ENCODE results near the gene OSTN.
"Not testable (repeated sequence)": the region's sequence is repeated elsewhere in the genome, so short reads cannot be mapped to it uniquely, and the experiment has no call there.

Gene OSTN

DNA sequence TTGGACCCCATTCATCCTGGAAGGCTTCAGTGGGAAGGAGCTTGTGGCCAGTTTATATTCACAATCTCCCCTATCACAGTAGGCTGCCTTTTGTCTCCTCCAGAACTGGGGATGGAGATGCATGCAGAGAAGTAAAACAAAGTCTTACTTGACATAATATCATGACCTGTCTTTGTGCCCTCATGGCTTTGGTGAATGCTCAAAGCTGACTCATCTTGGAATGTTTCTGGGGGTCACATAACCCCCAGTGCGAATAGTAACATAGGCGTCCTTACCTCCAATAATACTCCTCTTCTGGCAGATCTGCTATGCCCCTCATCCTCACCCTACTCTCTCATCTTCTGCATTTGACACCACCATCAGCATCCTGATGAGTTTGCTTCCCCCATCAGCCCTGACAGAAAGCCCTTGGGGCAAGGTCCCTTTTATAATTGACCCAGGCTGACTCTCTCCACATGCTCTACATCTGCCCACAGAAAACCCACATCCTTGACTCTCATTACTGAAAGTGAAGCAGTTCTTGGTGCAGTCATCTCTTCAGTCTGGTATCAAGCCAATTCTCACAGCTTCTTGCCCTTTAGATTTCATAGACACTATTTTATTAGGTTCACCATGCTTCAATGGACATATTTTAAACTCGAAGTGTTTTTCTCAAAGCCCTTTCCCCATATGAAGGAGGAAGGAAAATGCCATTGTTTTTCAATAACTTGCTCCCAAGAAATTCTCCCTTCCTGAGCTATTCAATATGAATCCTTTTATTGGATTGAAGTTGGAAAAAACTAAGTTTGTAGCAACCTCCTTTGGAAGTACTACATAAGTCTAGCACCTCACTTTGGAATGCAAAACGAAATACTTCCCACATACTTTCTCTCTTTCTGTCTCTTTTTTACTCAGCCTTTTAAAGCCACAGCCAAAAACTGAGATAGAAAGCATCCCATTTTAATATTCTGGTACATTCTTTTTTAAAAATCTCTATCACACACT lies 36.6 kb downstream of the OSTN start:
- DNase-seq = no peak

DNA sequence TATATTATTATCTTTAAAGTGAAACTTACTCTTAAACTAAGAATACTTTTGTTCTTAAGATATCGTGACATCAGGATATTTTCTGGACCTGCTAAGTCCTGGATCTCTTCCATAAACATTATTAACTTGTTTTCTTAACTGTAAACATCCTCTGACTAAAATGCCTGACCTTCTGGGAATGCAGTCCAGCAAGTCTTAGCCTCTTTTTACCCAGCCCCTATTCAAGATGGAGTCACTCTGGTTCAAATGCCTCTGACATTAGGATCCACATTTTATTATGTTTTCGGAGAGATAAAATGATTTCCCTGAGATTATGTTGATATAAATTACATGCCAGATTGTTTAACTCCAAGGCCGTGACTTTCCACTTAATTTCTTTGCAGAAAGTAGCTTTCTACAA lies 37.6 kb downstream of the OSTN start:
- DNase-seq = no peak

DNA sequence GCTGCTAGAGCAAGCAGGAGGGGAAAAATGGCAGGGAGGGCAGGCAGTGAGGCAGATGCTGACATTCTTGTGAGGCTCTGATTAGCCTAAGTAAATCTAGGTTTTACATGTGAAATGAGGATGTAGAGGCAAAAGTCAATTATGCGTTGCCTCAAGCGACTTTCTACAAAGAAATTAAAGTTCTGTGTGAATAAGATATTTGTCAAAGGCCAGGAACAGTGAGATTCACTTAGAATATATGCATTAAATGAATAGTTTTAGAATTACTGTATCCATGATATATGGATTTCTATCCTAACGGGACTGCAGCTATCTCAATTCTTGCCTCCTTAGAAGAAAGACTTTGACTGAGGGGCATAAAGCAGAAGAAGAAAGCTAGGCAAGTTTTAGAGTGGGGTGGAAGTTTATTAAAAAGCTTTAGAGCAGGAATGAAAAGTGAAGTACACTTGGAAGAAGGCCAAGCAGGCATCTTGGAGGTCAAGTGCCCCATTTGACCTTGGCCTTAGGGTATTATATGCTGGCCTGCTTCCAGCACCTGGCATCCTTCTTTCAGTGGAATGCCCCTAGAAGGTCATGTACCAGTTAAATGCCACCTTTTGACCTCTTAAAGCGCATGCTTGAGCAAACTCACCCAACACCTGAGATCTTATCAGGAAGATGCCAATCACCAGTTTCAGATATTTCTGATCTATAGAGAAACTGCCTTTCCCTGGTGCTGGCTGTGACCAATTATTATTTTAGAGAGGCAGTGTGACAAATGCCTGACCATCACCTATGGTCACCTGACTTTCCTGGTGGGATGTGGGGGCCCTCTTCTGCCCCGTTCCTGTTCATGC lies 38.2 kb downstream of the OSTN start:
- no peak for DNase-seq

DNA sequence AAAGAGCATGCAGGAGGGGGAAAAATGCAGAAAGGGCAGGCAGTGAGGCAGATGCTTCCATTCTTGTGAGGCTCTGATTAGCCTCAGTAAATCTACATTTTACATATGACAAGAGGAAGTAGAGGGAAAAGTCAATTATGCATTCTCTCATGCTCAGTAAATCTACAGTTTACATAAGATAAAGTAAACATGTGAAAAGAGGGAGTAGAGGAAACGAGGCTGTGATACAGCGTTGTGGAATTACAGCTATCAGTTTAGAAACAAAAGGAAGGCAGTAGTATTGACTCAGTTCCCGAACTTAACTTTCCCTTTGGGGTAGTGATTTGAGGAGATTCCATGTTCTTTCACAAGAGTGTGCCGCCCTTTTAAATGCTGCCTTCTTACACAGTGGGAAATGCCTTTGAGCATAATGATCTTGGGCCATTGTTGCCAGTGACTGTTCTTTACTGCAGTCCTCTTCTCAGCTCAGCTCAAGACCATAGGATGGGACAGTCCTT lies 39.3 kb downstream of the OSTN start:
- peak; percentile 2 for DNase-seq

DNA sequence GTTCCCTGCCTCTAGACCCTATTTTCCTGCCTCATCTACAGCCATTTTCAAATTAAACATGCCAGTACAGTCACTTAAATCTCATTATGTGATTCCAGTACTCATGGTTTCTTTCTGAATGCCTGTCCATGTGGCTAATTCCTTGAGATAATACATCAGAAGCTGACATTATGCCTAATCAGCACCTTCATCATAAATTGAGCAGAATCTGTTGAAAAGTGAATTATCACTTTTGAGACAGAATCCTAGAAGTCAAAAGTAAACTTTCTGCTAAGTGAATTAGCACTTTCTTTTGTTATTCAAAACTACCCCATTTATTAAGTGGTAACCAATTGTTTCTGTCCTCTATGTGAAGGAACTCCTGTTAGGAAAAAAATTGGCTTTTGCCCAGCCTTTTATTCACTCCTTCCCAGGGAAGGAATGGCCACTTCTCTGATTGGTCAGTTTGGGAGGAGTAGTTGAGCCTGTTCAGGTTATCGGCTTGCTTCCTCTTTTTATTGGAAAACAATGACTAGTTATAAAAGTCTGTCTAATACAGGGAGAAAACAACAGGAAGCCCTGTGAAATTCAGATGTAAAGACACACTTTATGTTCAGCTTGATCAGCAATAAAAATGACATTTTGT lies 40.5 kb downstream of the OSTN start:
- DNase-seq = peak; percentile 50

DNA sequence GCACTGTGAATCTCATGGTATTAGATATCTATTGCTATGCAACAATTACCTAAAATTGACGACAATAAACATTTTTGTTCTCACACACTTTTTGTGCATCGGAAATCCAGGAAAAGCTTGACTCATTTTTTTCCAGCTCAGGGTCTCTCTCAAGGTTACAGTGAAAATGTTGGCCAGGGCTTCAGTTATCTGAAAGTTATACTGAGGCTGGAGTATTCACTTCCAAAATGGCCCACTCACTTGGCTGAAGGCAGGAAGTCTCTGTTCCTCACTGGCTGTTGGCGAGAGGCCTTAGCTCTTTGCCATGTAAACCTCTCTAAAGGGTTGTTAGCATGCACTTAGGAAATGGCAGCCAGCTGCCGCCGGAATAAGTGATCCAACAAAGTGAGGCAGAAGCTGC lies 41.4 kb downstream of the OSTN start:
- DNase-seq = no peak

DNA sequence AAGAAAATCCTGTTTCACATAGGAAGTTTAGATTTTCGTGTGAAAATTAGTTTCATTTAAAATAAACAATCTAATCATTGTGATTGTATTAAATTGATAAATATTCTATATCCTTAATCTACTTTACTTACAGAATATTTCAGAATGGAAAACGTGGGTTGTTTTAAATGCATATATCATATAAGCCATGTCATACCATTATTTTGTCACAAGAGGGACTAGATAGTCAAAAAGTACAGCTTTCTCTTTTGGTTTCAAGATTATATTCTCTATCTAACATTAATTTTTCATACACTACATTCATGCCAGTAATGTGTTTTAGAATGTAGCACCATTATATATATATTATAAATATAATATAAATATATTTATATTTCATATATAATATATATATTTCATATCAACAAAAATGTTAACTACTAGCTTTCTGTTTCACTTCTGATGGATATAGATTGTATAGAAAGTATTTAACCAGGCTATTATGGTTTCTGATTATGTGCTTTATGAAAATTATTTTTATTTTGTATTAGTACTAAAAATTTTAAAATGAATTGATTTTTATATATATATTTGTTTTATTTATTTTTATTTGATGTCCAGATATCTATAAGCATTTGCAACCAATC lies 45.3 kb downstream of the OSTN start:
- peak; percentile 55 for DNase-seq

DNA sequence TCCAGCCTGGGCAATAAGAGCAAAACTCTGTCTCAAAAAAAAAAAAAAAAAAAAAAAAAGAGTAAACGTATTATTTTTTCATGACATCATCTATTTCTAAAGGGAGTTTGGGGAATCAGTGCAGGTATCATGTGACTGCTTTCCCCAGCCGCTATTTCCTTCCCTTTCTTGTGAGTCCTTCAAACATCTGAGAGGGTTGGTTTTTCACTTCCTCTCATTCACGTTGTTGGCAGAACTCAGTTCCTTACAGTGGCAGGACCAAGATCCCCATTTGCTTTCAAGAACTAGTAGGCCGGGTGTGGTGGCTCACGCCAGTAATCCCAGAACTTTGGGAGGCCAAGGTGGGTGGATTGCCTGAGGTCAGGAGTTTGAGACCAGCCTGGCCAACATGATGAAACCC lies 47.0 kb downstream of the OSTN start:
- DNase-seq = not testable (repeated sequence)

DNA sequence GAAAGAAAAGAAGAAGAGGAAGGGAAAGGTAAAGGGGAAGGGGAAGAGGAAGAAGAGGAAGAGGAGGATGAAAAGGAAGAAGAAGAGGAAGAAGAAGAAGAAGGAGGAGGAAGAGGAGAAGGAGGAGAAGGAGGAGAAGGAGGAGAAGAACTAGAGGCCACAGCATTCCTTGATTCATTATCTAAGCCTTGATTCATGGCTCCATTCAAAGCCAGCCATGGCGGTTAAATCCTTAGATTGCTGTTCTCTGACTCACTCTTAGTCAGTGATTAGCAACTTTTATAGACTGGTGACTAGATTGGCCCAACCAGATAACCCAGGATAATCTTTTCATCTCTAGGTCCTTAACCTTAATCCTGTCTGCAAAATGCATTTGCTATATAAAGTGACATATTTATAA lies 47.6 kb downstream of the OSTN start:
- no peak for DNase-seq

DNA sequence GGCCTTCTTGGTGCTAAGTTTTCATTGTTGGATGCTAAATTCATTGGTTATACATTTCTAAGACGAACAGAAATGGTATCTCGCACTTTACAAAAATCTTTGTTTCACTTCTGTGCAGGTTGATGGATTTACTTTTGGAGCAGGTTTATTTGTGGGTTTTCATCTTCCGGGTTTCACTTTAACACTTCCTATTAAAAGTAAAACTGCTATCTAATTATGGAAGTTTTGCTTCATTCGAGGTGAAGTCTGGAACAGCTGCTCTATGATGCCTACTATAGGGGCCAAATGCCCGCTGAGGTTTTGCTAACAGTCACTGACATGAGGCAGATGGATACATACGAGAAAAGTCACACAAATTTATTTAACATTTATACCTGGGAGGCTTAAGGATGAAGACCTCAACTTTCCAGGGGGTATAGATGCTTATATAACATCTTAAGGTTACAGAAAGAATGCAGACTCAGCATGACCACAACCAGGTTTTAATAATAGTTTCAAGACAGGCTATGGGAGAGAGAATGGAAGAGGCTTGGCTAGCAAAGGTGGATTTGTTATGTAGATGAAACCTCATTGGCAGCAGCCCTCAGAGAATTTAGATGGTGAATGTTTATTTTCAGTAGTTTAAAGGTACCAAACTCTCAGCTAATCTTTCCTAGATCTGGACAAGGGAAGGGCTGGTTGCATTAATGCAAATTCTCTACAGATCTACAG lies 54.2 kb downstream of the OSTN start:
- DNase-seq = no peak

DNA sequence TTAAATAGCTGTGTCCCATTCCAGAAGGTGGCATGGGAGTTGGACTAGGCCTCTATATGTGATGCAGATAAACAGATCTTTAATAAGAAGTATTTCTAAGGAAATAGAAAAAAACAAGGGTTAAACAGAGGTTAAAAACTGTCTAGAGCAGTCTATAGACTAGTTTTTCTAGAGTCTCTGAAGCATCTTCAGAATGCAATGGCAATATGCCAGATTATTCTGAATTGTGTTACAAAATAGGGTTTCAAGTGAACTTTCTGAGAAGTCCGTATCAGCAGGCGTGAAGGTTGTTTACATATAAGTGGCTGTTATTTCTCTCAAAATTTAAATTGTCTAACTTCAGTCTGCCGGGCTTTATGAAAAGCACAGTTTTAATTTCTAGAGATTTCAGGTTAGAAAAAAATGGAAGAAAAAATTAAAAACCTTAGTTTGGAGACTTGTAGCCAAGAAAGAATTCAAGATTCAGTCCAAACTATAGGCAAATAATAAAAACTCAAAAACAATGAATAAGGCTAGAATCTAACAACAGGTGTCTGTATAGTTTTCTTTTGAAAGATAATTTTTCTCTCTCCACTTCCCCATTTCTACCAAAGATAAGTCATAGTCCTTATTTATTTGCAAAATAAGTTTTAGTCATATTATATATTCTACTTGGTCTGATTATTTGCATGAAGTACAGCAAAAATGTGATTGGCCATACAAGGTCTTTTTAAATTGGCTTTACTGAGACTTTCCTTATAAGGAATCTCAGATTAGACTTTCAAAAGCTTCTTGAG lies 55.2 kb downstream of the OSTN start:
- no peak for DNase-seq

DNA sequence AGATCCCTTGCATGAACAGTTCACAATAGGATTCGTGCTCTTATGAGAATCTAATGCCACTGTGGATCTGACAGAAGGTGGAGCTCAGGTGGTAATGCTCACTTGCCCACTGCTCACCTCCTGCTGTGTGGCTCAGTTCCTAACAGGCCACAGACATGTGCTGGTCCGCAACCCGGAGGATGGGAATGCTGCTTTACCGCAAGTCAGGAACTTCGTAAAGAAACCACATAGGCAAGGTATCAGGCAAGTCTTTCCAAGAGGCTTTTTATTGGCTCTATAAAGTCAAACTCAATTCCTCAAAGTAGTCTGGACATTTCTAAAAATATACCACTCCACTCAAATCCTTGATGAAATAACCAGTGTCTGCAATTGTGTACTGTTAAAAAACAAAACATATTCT lies 56.1 kb downstream of the OSTN start:
- DNase-seq = no peak

DNA sequence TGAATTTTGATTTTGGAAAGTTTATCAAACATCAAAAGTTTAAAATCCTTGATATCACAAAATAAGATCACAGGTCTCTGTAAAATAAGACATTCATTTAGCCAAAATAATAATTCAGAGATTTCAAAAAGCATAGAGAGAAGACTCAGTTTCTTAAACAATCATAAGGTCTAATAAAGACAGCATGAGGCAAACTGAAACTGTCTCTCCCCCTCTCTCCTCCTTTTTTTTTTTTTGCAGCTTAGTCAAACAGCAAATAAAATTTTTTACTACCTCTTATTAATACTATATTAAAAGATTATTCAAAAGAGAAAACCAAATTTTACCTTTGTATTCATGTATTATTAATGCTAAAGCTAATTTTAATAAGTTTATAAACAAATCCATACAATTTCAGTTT lies 57.4 kb downstream of the OSTN start:
- no peak for DNase-seq

DNA sequence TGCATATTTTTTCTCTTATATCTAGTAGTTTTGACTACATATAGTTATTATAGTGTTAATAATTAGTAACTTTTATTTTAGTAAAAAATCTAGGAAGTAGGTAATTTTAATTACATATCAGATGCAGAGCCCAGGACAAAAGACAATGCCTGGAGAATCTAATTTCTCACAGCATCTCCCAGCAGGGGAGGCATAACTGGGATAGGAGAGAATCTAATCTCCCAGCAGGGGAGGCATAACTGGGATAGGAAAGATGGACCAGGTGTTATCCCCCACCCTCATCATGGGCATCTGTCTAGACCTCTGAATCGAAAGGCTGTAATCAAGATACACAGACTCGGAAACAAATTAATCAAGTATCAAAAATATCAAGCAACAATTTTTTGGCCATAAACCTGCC lies 58.2 kb downstream of the OSTN start:
- DNase-seq = no peak

DNA sequence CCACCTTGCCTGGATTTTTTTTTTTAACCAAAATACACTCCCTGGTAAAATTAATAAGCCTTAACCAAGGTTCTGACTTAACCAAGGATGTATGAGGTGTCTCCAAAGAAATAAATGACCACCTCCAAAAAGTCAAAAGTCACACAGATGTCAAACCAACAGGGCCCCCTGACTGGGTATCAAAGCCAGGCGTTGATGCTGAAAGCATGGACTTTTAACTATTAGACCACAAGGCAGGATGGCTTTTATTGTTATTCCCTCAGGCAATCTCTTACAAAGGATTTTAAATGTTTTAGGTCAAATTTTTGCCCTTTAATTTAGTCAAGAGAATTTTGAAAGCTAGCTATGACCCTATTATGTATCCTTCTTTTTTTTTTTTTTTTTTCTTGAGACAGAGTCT lies 60.4 kb downstream of the OSTN start:
- no peak for DNase-seq

DNA sequence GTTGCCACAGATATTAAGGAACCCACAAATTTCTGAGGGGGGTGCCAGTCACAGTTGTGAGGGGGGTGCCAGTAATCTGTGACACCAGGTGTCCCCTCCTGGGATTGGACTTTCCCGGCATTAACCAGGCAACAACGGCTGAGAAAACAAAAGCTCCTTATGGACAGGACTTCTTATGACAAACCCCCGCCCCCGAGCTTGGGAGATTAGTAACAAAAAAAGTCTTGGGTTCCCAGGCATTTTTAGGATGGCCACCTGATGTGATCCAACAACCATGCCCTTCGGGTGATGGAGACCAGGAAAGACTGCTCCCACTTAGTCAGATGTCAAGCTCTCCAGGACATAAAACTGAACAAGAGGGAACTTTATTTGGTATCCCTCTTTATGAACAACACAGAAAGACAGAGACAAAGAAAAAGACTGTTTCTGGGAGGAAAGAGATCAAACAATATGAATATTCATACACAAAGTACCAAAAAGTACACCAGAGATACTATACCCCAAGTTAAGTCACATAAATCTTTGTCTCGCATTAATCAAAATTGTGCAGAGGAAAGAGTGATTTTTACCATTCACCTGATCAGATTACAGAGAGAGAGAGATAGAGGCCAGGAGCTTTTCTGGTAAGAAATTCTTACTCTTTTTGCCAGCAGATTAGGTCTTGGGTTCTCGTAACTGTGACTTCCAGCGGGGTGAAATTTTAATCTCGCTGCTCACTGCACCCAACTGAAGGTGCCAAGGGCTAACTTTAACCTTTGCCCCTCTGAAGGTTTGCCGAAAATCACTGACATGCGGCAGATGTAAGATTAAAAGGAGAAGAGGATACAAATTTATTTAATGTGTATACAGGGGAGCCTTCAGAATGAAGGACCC lies 61.6 kb downstream of the OSTN start:
- DNase-seq = no peak

DNA sequence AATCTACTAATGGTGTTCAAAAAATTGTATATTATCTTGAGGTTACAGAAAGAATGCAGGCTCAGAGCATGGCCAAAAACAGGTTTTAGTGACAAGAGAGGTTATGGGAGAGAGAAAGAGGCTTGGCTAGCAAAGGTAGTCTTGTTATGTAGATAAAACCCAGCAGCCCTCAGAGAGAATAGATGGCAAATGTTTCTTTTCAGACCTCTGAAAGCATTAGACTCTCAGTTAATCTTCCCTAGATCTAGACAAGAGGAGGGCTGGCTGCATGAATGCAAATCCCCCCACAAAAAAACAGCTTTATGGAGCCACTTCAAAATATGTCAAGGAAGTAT lies 62.2 kb downstream of the OSTN start:
- no peak for DNase-seq

DNA sequence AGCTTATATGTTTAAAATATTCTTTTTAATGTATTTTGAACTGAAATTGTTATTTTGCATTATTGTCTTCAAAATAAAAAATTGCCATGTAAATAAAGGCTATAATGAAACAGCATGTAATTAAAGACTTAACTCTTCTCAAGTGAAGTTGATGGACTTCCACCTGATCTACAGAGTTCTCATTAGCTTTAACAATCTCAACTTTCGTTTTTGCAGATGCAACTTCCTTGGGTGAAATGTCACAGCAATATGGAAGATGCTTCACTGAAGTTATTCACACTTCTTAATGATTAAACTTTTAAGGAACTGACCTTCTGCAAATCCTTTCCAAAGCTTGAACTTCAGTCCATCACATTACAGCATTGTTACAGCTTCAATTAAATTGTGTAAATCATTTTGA lies 63.6 kb downstream of the OSTN start:
- peak; percentile 7 for DNase-seq

DNA sequence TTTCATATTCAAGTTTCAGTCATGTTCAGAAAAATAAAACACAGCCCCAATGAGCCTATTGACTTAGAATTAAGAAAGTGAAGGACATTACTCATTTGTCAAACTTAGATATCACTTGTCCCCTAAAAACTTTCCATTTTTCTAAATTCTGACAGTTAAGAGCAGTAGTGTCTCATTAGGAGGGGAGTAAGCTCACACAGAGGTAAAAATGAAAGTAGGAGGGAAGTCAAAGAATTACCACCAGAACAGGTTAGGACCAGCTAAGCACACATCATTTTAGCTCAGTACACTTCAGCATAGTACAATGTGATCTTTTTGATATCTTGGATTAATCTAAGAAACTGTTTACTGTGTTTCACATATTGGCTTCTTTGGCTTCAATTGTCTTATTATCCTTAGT lies 64.3 kb downstream of the OSTN start:
- peak; percentile 22 for DNase-seq

DNA sequence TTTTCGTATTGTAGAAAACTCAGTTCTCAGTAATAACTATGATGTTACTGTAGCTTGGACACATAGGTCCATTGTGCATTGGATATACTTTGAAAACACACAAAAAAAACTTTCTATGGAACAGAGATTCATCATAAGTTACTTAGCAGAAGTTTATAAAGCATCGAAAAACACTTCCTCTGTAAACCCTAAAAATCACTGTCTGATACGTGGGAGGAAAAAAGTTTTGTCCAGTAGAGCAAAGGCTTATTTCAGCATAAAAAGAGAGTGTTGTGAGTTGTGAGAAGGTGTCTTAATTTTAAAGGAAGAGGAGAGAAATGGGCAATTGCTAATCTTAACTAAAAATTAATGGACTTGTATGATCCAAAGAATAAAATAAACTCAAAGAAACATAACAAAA lies 64.8 kb downstream of the OSTN start:
- peak; percentile 22 for DNase-seq
